ENCODE results near the gene GJB2.
A peak's percentile ranks its signal among the peaks of the same experiment; 100 is the strongest.

Gene GJB2

GRCh38 chr13:20197361-20197834, 4.7 kb upstream of the GJB2 start:
- no peaks in the 10 kb centered on the region for H3K36me3 ChIP-seq (ENCODE audit: insufficient read depth, low read length)
- no peak overlapping the region for H3K4me3 ChIP-seq
- no peak for DNase-seq (ENCODE audit: low read depth, low spot score)

DNA sequence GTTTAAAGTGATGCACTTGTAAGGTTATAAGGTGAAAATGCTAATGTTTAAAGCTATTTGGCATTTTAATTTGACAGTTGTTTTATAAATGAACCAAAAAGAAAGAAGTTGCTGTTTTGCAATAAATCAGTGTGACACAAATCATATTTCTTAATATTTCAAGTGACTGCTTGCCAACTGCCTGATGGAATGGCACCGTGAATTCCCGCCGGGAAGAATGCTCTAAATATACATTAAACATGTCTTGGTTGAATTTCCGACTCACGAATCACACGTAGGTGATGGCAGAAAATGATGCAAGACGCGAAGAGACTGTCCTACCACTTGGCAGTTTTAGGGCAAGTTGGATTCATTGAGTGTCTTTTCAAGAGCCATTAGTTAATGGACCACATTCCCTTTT, 3.1 kb upstream of the GJB2 start:
- Histone ChIP-seq H3K4me3 (no peak overlapping the region), H3K27ac (no peak overlapping the region), H3K36me3 (ENCODE audit: insufficient read depth, low read length) (no peaks in the 10 kb centered on the region), H3K9me3 (ENCODE audit: low read depth, low read length) (no peaks in the 10 kb centered on the region), H3K9ac (ENCODE audit: insufficient read length) (no peak overlapping the region)
- no peak for TF ChIP-seq EZH2 (IDR thresholded peaks at IDR 0.05)
- no peak for TF ChIP-seq FOXP2 (optimal IDR thresholded peaks at IDR 0.05; ENCODE audit: control extremely low read depth, extremely low read length, insufficient read depth)
- TF ChIP-seq POLR2AphosphoS5 (IDR thresholded peaks at IDR 0.05; ENCODE audit: borderline replicate concordance, low read depth, low read length): no peak
- DNase-seq (ENCODE audit: low read depth, low spot score): no peak

More at GRCh38 chr13:20197361-20197834, 4.7 kb upstream of the GJB2 start:
- TF ChIP-seq FOXP2 (optimal IDR thresholded peaks at IDR 0.05; ENCODE audit: control extremely low read depth, extremely low read length, insufficient read depth) (no peak), POLR2AphosphoS5 (IDR thresholded peaks at IDR 0.05; ENCODE audit: borderline replicate concordance, low read depth, low read length) (no peak), EZH2 (IDR thresholded peaks at IDR 0.05) (no peak)
- no peaks in the 10 kb centered on the region for H3K9me3 ChIP-seq (ENCODE audit: low read depth, low read length)
- H3K27ac ChIP-seq: no peak overlapping the region
- no peak overlapping the region for H3K9ac ChIP-seq (ENCODE audit: insufficient read length)

GRCh38 chr13:20193907-20194631, 1.3 kb upstream of the GJB2 start:
- Histone ChIP-seq H3K36me3 (ENCODE audit: insufficient read depth, low read length) (no peaks in the 10 kb centered on the region), H3K4me3 (peak overlapping the region; percentile 76), H3K27ac (no peak overlapping the region), H3K9me3 (ENCODE audit: low read depth, low read length) (no peaks in the 10 kb centered on the region), H3K9ac (ENCODE audit: insufficient read length) (peak overlapping the region; percentile 38)
- no peak for DNase-seq (ENCODE audit: low read depth, low spot score)
- TF ChIP-seq FOXP2 (optimal IDR thresholded peaks at IDR 0.05; ENCODE audit: control extremely low read depth, extremely low read length, insufficient read depth) (no peak), POLR2AphosphoS5 (IDR thresholded peaks at IDR 0.05; ENCODE audit: borderline replicate concordance, low read depth, low read length) (no peak)

- DNase-seq (ENCODE audit: low read depth, low spot score): no peak
- no peaks in the 10 kb centered on the region for H3K36me3 ChIP-seq (ENCODE audit: insufficient read depth, low read length)
- H3K4me3 ChIP-seq: peak overlapping the region; percentile 76
- TF ChIP-seq FOXP2 (optimal IDR thresholded peaks at IDR 0.05; ENCODE audit: control extremely low read depth, extremely low read length, insufficient read depth): no peak
- TF ChIP-seq POLR2AphosphoS5 (IDR thresholded peaks at IDR 0.05; ENCODE audit: borderline replicate concordance, low read depth, low read length): no peak
- TF ChIP-seq EZH2 (IDR thresholded peaks at IDR 0.05): no peak
- no peak overlapping the region for H3K27ac ChIP-seq
- H3K9me3 ChIP-seq (ENCODE audit: low read depth, low read length): no peaks in the 10 kb centered on the region
- peak overlapping the region; percentile 38 for H3K9ac ChIP-seq (ENCODE audit: insufficient read length)
Observed at GRCh38 chr13:20193162-20193906, 596 bp upstream of the GJB2 start.

- DNase-seq (ENCODE audit: low read depth, low spot score): no peak
- Histone ChIP-seq H3K9ac (ENCODE audit: insufficient read length) (no peak overlapping the region), H3K27ac (no peak overlapping the region), H3K9me3 (ENCODE audit: low read depth, low read length) (no peaks in the 10 kb centered on the region), H3K4me3 (peak overlapping the region; percentile 76), H3K36me3 (ENCODE audit: insufficient read depth, low read length) (no peaks in the 10 kb centered on the region)
- TF ChIP-seq FOXP2 (optimal IDR thresholded peaks at IDR 0.05; ENCODE audit: control extremely low read depth, extremely low read length, insufficient read depth) (no peak), POLR2AphosphoS5 (IDR thresholded peaks at IDR 0.05; ENCODE audit: borderline replicate concordance, low read depth, low read length) (no peak), EZH2 (IDR thresholded peaks at IDR 0.05) (no peak)
Observed at GRCh38 chr13:20192158-20192835, 441 bp downstream of the GJB2 start.

DNA sequence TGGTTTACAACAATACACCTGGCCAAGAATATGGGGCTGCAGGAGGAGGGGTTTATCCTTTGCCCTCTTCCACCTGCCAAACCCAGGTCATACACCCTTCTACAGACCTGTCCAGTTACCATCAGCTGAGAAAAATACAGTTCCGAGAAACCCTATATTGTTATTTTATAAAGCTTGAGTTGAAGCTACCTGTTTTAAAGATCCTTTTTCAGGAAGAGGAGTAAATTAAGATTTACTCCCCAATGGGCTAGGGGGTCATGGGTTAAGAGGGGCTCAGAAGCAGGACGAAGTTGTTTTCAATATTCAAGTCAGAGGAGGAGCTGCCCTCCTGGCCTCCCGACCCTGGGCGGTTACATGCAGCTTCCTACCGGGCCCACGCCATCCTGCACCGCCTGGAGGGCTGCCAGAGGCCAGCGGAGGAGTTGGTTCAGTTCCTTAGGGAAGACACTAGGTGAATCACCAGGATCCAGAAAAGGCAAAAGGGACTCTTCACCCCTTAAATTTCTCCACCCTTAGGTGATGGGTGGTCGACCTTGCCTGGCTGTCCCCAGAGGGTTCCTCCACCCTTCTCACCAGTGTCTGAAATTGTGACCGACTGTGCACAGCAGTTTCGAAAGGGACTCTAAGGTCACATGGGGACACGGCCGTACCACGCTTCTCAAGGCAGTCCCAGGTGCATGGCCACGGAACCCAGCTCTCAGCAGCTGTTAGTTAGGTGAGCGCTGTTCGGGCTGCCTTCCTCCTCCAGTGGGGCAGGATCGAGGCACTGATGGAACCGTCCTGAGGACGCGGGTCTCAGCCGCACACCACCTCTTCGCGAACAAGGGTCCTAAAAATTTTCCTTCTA, 1.2 kb downstream of the GJB2 start:
- TF ChIP-seq POLR2AphosphoS5 (IDR thresholded peaks at IDR 0.05; ENCODE audit: borderline replicate concordance, low read depth, low read length): no peak
- no peak for TF ChIP-seq EZH2 (IDR thresholded peaks at IDR 0.05)
- no peak for TF ChIP-seq FOXP2 (optimal IDR thresholded peaks at IDR 0.05; ENCODE audit: control extremely low read depth, extremely low read length, insufficient read depth)
- no peak overlapping the region for H3K27ac ChIP-seq
- H3K9ac ChIP-seq (ENCODE audit: insufficient read length): no peak overlapping the region
- H3K36me3 ChIP-seq (ENCODE audit: insufficient read depth, low read length): no peaks in the 10 kb centered on the region
- H3K4me3 ChIP-seq: no peak overlapping the region; the same call in 1 of the 2 replicates
- H3K9me3 ChIP-seq (ENCODE audit: low read depth, low read length): no peaks in the 10 kb centered on the region
- DNase-seq (ENCODE audit: low read depth, low spot score): no peak

DNA sequence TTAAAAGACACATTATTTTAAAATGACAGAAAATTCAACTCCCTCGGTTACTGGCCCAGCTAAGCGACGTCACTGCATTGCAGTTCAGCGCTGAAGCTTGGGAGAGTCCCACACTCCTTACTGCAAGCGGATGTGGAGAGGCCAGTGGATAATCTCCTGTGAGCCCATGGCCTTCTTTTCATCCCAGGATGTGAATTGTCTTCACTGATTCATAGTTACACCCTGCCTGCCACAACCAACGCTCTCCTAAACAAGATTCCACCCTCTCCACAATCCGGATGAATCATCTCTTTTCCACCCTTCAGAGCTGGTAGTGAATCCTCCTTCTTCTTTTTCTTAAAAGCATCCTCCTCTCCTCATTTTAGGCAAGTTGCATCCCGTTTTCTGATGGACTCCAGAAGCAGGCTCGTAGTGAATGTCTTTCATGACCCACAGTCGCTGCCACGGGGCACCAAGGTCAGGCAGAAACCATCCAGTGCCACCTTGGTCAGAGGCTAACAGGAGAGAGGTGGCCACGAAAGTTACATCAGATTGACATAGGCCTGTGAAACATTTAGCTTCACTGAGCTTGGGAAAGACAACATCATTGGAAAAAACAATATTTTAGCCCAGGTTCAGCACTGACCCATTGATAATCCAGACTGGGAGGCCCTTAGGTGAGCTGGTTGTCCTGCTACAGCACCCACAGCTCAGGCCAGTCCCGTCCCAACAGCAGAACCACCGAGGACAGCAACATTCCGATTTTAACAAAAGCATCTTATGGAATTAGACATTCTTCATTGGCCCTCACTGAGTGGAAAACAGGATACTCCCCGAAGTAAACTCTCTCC, 2.0 kb downstream of the GJB2 start:
- no peak for DNase-seq (ENCODE audit: low read depth, low spot score)
- Histone ChIP-seq H3K9ac (ENCODE audit: insufficient read length) (no peak overlapping the region), H3K4me3 (no peak overlapping the region), H3K36me3 (ENCODE audit: insufficient read depth, low read length) (no peaks in the 10 kb centered on the region), H3K27ac (no peak overlapping the region), H3K9me3 (ENCODE audit: low read depth, low read length) (no peaks in the 10 kb centered on the region)
- no peak for TF ChIP-seq FOXP2 (optimal IDR thresholded peaks at IDR 0.05; ENCODE audit: control extremely low read depth, extremely low read length, insufficient read depth)
- no peak for TF ChIP-seq EZH2 (IDR thresholded peaks at IDR 0.05)
- no peak for TF ChIP-seq POLR2AphosphoS5 (IDR thresholded peaks at IDR 0.05; ENCODE audit: borderline replicate concordance, low read depth, low read length)

Data from SK-N-MC (cell line).